Stimulated activated CD4-positive, alpha-beta T cell treated with anti-CD3 and anti-CD28 coated beads, Interleukin-2, amount 100 ng/mL, for 4 hours (primary cell): ENCODE data around the gene COLQ.

ENCODE experiments used
- DNase-seq: peaks from one replicate; pipeline ENCODE4 v3.0.0-alpha.2; 2020; ENCODE audit warnings: low read depth

Gene COLQ

GRCh38 chr3:15520185-15520584 is 1.3 kb downstream of the COLQ start:
- DNase-seq = peak; percentile 15

- no peak for DNase-seq
Observed at GRCh38 chr3:15519096-15519495, 2.4 kb downstream of the COLQ start.

GRCh38 chr3:15514663-15515340 is 6.7 kb downstream of the COLQ start:
- no peak for DNase-seq

GRCh38 chr3:15513810-15514662 is 7.5 kb downstream of the COLQ start:
- no peak for DNase-seq

GRCh38 chr3:15513116-15513515 is 8.4 kb downstream of the COLQ start:
- no peak for DNase-seq

GRCh38 chr3:15512166-15512565 is 9.3 kb downstream of the COLQ start:
- no peak for DNase-seq

GRCh38 chr3:15511156-15511555 is 10.3 kb downstream of the COLQ start:
- DNase-seq = no peak

GRCh38 chr3:15510493-15510892 is 11.0 kb downstream of the COLQ start:
- DNase-seq = no peak

GRCh38 chr3:15506571-15506970 is 14.9 kb downstream of the COLQ start:
- no peak for DNase-seq

- DNase-seq = no peak
Observed at GRCh38 chr3:15505479-15506165, 15.9 kb downstream of the COLQ start.

GRCh38 chr3:15502616-15503015 is 18.9 kb downstream of the COLQ start:
- DNase-seq = no peak

GRCh38 chr3:15501126-15501525 is 20.4 kb downstream of the COLQ start:
- DNase-seq = no peak

GRCh38 chr3:15500107-15500724 is 21.3 kb downstream of the COLQ start:
- no peak for DNase-seq

GRCh38 chr3:15499536-15499935 is 22.0 kb downstream of the COLQ start:
- DNase-seq = no peak

- DNase-seq = no peak
Observed at GRCh38 chr3:15498431-15499214, 22.9 kb downstream of the COLQ start.

GRCh38 chr3:15497964-15498363 is 23.5 kb downstream of the COLQ start:
- DNase-seq = no peak

GRCh38 chr3:15496341-15496664 is 25.2 kb downstream of the COLQ start:
- DNase-seq = no peak

- no peak for DNase-seq
Observed at GRCh38 chr3:15495461-15496340, 25.8 kb downstream of the COLQ start.

- DNase-seq = no peak
Observed at GRCh38 chr3:15493436-15493835, 28.1 kb downstream of the COLQ start.

GRCh38 chr3:15492847-15493360 is 28.6 kb downstream of the COLQ start:
- DNase-seq = no peak

- no peak for DNase-seq
Observed at GRCh38 chr3:15491143-15491542, 30.4 kb downstream of the COLQ start.
